ENCODE results near the gene CFAP299.
A peak's percentile ranks its signal among the peaks of the same experiment; 100 is the strongest.
"Not testable (repeated sequence)": the region's sequence is repeated elsewhere in the genome, so short reads cannot be mapped to it uniquely, and the experiment has no call there.

Gene CFAP299

DNA sequence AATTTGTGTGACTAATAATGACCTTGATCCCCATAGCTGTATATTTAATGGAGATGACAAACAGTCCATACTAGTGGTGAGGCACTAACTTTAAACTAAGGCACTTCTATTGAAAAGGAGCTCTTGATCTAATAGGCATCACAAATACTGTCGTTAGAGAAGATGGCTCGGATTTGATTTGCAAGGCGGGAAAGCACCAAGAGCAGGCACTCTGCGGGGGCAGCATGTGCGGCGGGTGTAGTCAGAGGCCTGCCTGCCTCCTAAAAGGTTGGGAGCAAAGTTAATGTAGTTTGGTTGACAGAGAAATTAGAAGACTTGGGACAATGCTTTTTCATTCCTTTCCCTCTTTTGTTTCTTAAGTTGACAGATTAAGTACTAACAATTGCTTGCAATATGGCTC is 278.8 kb downstream of the CFAP299 start:
- DNase-seq = no peak

GRCh38 chr4:80615099-80615498 is 279.6 kb downstream of the CFAP299 start:
- DNase-seq = no peak

- DNase-seq = no peak
These were observed 283.6 kb downstream of the CFAP299 start for GRCh38 chr4:80619070-80619674.

GRCh38 chr4:80631861-80632260 is 296.3 kb downstream of the CFAP299 start:
- DNase-seq = no peak

GRCh38 chr4:80637190-80637589 is 301.7 kb downstream of the CFAP299 start:
- no peak for DNase-seq

- DNase-seq = no peak
These were observed 310.5 kb downstream of the CFAP299 start for GRCh38 chr4:80646061-80646460.

DNA sequence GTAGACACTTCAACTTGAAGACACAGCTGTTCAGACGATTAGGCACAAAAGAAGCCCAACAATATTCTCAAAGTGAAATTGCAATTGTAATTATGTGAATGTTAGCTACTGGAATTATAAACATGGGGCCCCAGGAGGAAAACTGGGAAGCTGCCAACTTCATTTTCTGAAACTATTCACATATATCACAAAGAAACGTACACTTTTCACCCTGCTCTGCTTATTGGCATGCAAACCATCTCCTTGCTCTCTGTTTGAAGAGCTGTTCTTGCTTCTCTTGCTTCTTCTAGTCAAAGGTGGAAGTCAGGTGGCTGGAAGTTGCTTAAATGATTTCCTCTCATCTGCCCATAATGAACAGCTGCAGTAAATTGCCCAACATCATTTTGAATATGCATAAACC is 320.1 kb downstream of the CFAP299 start:
- DNase-seq = no peak

GRCh38 chr4:80670118-80670517 is 334.6 kb downstream of the CFAP299 start:
- not testable (repeated sequence) for DNase-seq

DNA sequence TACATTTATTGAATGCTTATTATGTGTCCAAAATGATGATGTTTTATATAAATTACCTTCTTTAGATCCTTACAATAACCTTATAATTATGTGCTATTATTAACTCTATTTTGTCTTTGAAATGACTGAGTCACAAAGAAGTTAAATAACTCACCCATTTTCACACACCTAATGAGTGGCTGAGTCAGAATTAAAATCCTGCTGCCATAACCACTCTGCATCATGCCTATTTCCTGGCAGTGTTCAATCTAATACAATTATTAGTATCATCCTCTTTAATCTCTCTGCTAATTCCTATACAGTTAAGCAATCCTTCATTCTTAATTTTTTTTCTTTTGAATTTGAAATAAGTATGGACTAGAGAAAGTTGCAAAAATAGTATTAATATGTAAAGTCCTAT is 342.9 kb downstream of the CFAP299 start:
- no peak for DNase-seq

- no peak for DNase-seq
These were observed 345.4 kb downstream of the CFAP299 start for GRCh38 chr4:80680934-80681333.

- DNase-seq = peak; percentile 20
These were observed 349.7 kb downstream of the CFAP299 start for GRCh38 chr4:80685214-80685613.

GRCh38 chr4:80687736-80688135 is 352.2 kb downstream of the CFAP299 start:
- not testable (repeated sequence) for DNase-seq

- DNase-seq = no peak
These were observed 358.6 kb downstream of the CFAP299 start for GRCh38 chr4:80694171-80694570.

GRCh38 chr4:80705311-80705710 is 369.8 kb downstream of the CFAP299 start:
- no peak for DNase-seq

DNA sequence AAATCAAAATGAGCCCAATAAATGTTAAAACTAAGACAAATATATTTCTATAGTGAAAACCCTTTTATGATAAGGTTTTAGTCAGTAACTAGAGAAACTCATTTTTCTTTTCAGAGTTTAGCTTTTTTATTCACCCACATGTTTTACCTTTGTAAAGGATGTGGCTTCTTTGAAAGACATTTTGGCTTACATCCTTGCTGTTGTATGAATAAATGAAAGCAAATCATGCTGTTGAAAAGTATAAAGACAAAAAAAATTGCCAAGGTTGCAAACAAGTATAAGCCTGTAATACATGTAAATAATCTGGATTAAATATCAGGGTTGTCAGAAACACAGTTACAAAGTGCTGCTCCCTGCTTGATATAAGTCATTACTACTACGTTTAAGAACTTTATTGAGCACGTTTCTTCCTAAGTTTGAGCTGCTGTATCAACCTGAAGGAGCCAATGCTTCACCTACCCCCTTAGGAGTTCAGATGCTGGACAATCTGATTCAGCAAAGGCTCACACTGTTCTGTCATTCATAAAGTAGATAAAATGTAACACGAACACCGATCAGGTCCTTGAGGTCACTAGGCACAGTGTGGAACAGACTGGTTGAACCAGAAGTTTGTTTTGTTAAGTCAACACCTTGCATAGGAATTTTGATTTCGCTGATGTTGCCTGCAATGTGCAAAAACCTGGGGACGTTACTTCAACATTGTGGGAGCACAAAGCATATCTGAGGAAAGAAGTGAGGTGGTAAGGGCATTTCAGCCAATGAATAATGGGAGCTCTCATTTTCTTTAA is 373.7 kb downstream of the CFAP299 start:
- DNase-seq = no peak

DNA sequence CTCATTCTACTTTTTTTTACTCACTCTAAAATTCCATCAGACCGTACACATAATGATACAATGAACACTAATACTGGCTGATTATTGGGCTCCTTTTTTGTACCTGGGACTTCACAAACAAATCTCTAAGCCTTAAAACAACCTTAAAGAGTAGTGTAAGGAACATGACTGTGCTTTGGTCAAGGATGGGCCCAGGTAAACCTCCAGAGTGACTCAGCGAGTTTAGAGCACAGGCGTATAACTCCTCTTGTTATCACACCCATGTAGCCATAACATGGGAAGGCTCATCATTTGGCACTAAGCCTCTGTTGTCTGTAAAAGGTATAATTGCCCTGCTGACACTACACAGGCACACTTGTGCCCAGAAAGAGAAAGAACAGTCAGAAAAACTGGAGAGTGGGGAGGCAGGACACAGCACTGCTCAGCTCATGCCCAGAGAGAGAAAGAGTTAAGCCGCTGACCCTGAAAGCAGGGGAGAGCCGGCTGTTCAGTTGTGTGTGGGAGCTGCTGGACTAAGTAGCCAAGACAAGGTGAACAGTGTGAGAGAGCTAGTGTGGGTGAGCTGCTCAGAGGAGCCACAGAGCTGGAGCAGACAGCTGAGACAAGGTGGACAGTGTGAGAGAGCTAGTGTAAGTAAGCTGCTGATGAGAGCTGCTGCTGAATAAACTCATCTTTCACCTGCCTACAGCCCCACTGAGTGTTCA is 375.4 kb downstream of the CFAP299 start:
- DNase-seq = no peak

DNA sequence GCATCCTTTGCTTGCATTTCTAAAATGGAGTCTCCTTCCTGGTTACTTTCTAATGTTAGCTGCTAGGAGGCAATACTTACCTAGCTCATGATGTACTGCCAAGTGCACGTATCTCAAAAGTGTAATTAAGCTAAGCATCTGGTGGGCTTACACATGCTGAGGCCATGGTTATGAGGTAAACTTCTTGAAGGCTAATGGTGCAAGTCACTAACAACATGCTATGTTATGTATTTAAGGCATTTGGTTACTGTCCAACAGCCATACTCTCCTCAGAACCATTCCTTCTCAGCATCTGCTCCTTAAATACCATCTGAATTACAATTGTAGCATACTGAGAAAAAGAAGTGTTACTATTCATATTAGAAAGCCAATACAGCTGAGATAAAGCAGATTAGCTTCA is 376.4 kb downstream of the CFAP299 start:
- DNase-seq = no peak

DNA sequence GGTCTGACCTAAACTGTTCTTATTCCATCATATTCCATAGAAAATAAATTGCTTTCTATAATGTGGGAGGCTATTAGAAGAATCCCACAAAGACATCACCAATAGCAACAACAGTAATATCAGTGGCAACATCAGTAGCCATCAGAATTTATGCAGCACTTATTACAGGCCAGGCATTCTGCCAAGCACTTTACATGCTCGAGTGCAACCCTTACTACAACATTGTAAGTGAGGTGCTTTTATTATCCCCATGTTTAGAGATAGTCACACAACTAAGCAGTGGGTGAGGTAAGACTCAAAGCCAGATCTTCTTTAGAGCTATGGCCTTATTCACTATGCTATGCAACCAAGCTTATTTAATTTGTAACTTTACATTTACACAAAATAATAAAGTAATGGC is 377.9 kb downstream of the CFAP299 start:
- peak; percentile 4 for DNase-seq

DNA sequence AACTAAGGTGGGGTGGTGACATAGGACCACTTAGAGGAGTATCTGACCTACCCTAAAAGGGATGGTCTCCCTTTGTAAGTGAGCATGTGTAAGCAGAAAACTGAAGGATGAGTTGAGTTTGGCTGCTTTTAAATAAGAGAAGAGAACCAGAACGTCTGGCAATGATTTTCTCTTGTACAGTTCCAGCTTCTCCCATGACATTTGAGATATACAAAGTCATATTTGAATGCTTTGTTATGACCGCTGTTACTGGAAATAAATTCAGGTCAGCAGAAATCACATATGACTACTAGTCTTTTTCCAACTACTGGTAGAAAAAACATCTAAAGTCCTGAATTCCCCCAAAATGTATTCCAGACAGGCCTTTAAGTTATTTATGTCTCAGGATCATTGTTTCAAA is 381.7 kb downstream of the CFAP299 start:
- DNase-seq = no peak

DNA sequence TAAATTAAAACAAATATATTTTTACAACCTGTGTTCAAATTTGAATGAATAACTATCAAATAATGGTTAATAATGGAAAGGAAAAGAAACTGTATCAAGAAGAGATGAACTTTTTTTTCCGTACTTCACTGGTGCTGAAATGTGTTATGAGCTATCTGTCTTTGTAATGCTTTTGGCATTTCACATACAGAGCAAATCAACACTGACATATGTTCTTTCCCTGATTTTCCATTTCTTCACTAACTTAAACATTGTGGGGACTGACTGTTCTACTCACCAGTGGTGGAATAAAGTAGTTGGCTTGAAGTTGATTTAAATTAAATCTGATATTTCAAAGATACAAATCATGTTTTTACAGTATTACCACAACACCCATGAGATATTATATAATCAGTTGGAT is 390.9 kb downstream of the CFAP299 start:
- no peak for DNase-seq

DNA sequence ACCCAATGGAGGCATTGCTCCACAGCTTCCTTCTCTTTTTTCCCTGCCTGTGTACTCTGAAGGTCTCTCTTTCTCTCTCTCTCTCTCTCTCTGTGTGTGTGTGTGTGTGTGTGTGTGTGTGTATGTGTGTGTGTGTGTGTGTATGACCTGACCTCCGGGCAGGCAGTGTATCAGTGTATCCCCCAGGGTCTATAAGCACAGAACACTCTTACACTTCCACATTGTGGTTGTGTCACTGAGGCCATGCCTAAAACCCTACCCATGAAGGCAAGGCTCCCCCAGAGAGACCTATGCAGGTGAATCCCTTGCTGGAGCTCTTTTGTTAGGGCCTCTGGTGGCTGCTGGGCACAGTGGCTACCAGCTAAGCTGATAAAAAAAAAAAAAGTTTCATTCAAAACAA is 394.6 kb downstream of the CFAP299 start:
- DNase-seq = no peak

- DNase-seq = no peak
These were observed 395.9 kb downstream of the CFAP299 start for GRCh38 chr4:80731436-80731835.

DNA sequence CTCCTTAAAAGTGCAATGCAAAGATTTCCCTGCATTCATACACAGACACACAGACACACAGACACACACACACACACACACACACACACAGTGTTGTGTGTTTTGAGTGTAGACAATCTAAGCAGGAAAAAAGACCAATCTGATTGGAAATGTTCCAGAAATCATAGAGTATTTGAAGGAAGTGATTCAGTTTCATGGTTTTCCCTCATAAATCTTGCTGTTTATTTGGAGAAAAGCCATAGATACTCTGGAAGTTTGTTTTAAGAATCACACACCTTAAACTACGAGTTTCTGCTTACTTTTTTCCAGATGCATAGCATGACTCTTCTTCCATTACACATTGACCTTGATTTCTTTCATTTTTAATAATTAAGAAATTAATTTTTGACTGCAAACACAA is 396.5 kb downstream of the CFAP299 start:
- DNase-seq = no peak

GRCh38 chr4:80740375-80740774 is 404.8 kb downstream of the CFAP299 start:
- no peak for DNase-seq
